H9 (cell line): ENCODE results near the gene SAC3D1. TPM values are rescaled to one million over a fixed set of nuclear protein-coding genes. Genes with fewer than 3 reads are reported as not detected.
"Not testable (repeated sequence)": the region's sequence is repeated elsewhere in the genome, so short reads cannot be mapped to it uniquely, and the experiment has no call there.

ENCODE experiments used
- DNase-seq: peaks from one replicate; pipeline ENCODE4 v3.0.0-alpha.2; 2017
- H2AFZ ChIP-seq: one replicate; pipeline ENCODE4 v1.6.1; 2013; ENCODE audit warnings: mild to moderate bottlenecking, low read length, control low read depth, moderate library complexity
- H2AK5ac ChIP-seq: 2 replicates; pipeline ENCODE4 v1.6.1; 2013; ENCODE audit warnings: low read length, control low read depth, mixed read lengths; ENCODE audit not compliant: insufficient read length
- H2BK120ac ChIP-seq: one replicate; pipeline ENCODE4 v1.6.1; 2013; ENCODE audit warnings: low read depth, mild to moderate bottlenecking, low read length, control low read depth, inconsistent platforms; ENCODE audit not compliant: poor library complexity, severe bottlenecking
- H2BK12ac ChIP-seq: 2 replicates; pipeline ENCODE4 v1.6.1; 2013; ENCODE audit warnings: low read length, control low read depth, mixed read lengths, low read depth; ENCODE audit not compliant: insufficient read length
- H2BK15ac ChIP-seq: 2 replicates; pipeline ENCODE4 v1.6.1; 2013; ENCODE audit warnings: low read depth, low read length, control low read depth
- H2BK20ac ChIP-seq: one replicate; pipeline ENCODE4 v1.6.1; 2013; ENCODE audit warnings: low read depth, mild to moderate bottlenecking, low read length, control low read depth, inconsistent platforms; ENCODE audit not compliant: poor library complexity, severe bottlenecking
- H2BK5ac ChIP-seq: 2 replicates; pipeline ENCODE4 v1.6.1; 2013; ENCODE audit warnings: low read length, control low read depth, mixed read lengths; ENCODE audit not compliant: insufficient read length
- H3K14ac ChIP-seq: 2 replicates; pipeline ENCODE4 v1.6.1; 2013; ENCODE audit warnings: low read length, control low read depth; ENCODE audit not compliant: insufficient read depth
- H3K18ac ChIP-seq: 2 replicates; pipeline ENCODE4 v1.6.1; 2013; ENCODE audit warnings: low read depth, mild to moderate bottlenecking, mixed read lengths, low read length, control low read depth; ENCODE audit not compliant: insufficient read length
- H3K23ac ChIP-seq: 2 replicates; pipeline ENCODE4 v1.6.1; 2013; ENCODE audit warnings: low read length, control low read depth, mixed read lengths, low read depth; ENCODE audit not compliant: insufficient read length
- H3K23me2 ChIP-seq: 2 replicates; pipeline ENCODE4 v1.6.1; 2013; ENCODE audit warnings: low read depth, mild to moderate bottlenecking, mixed read lengths, low read length, control low read depth; ENCODE audit not compliant: insufficient read length, poor library complexity, severe bottlenecking
- H3K27ac ChIP-seq: 2 replicates; pipeline ENCODE4 v1.5.1; 2013; ENCODE audit warnings: low read length, control low read depth, mixed read lengths, low read depth; ENCODE audit not compliant: insufficient read length
- H3K27me3 ChIP-seq: 2 replicates; pipeline ENCODE4 v1.6.1; 2013; ENCODE audit warnings: low read length, control low read depth, inconsistent platforms; ENCODE audit not compliant: insufficient read depth
- H3K4ac ChIP-seq: 2 replicates; pipeline ENCODE4 v1.6.1; 2013; ENCODE audit warnings: low read depth, mild to moderate bottlenecking, control low read depth, inconsistent platforms, low read length, moderate library complexity
- H3K4me1 ChIP-seq: 2 replicates; pipeline ENCODE4 v1.6.1; 2013; ENCODE audit warnings: low read length, control low read depth, inconsistent platforms; ENCODE audit not compliant: insufficient read depth
- H3K4me2 ChIP-seq: 2 replicates; pipeline ENCODE4 v1.6.1; 2013; ENCODE audit warnings: low read length, control low read depth, mixed read lengths; ENCODE audit not compliant: insufficient read length, insufficient read depth
- H3K56ac ChIP-seq: 2 replicates; pipeline ENCODE4 v1.6.1; 2013; ENCODE audit warnings: low read depth, mild to moderate bottlenecking, mixed read lengths, low read length, control low read depth; ENCODE audit not compliant: insufficient read length
- H3K79me1 ChIP-seq: 2 replicates; pipeline ENCODE4 v1.6.1; 2013; ENCODE audit warnings: low read depth, mild to moderate bottlenecking, moderate library complexity, low read length, control low read depth, inconsistent platforms; ENCODE audit not compliant: insufficient read depth, poor library complexity, severe bottlenecking
- H3K79me2 ChIP-seq: 2 replicates; pipeline ENCODE4 v1.6.1; 2013; ENCODE audit warnings: low read length, control low read depth, inconsistent platforms; ENCODE audit not compliant: insufficient read depth
- H3K9ac ChIP-seq: 2 replicates; pipeline ENCODE4 v1.6.1; 2013; ENCODE audit warnings: low read length, control low read depth, mixed read lengths; ENCODE audit not compliant: insufficient read length; ENCODE audit errors: extremely low read depth
- H3K9me3 ChIP-seq: one replicate; pipeline ENCODE4 v1.6.1; 2013; ENCODE audit warnings: low read depth, low read length, inconsistent platforms; ENCODE audit not compliant: control insufficient read depth
- H3T11ph ChIP-seq: one replicate; pipeline ENCODE4 v1.6.1; 2013; ENCODE audit warnings: mild to moderate bottlenecking, low read length, control low read depth, inconsistent platforms
- H4K20me1 ChIP-seq: one replicate; pipeline ENCODE4 v1.6.1; 2013; ENCODE audit not compliant: control insufficient read depth, insufficient read length, insufficient read depth
- H4K5ac ChIP-seq: 2 replicates; pipeline ENCODE4 v1.6.1; 2013; ENCODE audit warnings: low read depth, mild to moderate bottlenecking, mixed read lengths, low read length, control low read depth; ENCODE audit not compliant: insufficient read length
- H4K8ac ChIP-seq: replicated peaks from 2 replicates; pipeline ENCODE4 v1.6.1; 2013; ENCODE audit warnings: low read length, control low read depth, mixed read lengths, low read depth; ENCODE audit not compliant: insufficient read length
- H4K91ac ChIP-seq: 2 replicates; pipeline ENCODE4 v1.6.1; 2013; ENCODE audit warnings: low read depth, mild to moderate bottlenecking, moderate library complexity, mixed read lengths, low read length, control low read depth; ENCODE audit not compliant: insufficient read length
- H3K27ac Mint-ChIP-seq, 3 experiments: 2 replicates in 2 of 3; 3 replicates in 1 of 3; pipeline ENCODE4 v1.8.0; 2020 to 2021; ENCODE audit warnings: mixed read lengths in 3 of 3, mild to moderate bottlenecking in 1 of 3, moderate library complexity in 1 of 3
- H3K27me3 Mint-ChIP-seq: 2 replicates; pipeline ENCODE4 v1.8.0; 2021; ENCODE audit warnings: low read depth, mild to moderate bottlenecking, moderate library complexity, mixed read lengths
- H3K36me3 Mint-ChIP-seq, 3 experiments: 2 replicates in 2 of 3; 3 replicates in 1 of 3; pipeline ENCODE4 v1.8.0; 2020 to 2021; ENCODE audit warnings: low read depth in 3 of 3, mixed read lengths in 3 of 3; ENCODE audit not compliant: insufficient read depth in 1 of 3
- H3K4me1 Mint-ChIP-seq, 2 experiments: 2 replicates each; pipeline ENCODE4 v1.8.0; 2020; ENCODE audit warnings: mixed read lengths in 2 of 2
- H3K4me3 Mint-ChIP-seq, 2 experiments: 2 replicates in 1 of 2; 3 replicates in 1 of 2; pipeline ENCODE4 v1.8.0; 2020 to 2021; ENCODE audit warnings: mild to moderate bottlenecking in 2 of 2, mixed read lengths in 2 of 2, moderate library complexity in 1 of 2
- H3K9me3 Mint-ChIP-seq, 2 experiments: 2 replicates in 1 of 2; 3 replicates in 1 of 2; pipeline ENCODE4 v1.8.0; 2020; ENCODE audit warnings: mild to moderate bottlenecking in 2 of 2, mixed read lengths in 2 of 2, moderate library complexity in 1 of 2
- CTCF ChIP-seq: fragments of 200-600 bp; sonication (generic); conservative IDR thresholded peaks from 3 replicates; pipeline ENCODE4 v1.8.0; 2021; ENCODE audit warnings: antibody characterized with exemption, mild to moderate bottlenecking
- WGBS: extraction: QIAGEN DNeasy Blood & Tissue Kit; methylation state at CpG from one replicate; pipeline ENCODE4 v1.1.7; 2013; ENCODE audit warnings: missing lambda C conversion rate, low lambda C conversion rate, mixed read lengths; ENCODE audit not compliant: insufficient read length; ENCODE audit errors: extremely low coverage; 5-methylcytosine and 5-hydroxymethylcytosine counted together
- total RNA-seq: library from RNA; stranded (reverse); gene quantifications from 2 replicates; pipeline ENCODE4 v1.2.1, GENCODE V29; 2021

Gene SAC3D1
- total RNA-seq, 1 experiment from 2014 or later = 20.7 TPM

GRCh38 chr11:65003282-65003681 is 37.7 kb upstream of the SAC3D1 start:
- no peak overlapping the region for H2BK12ac ChIP-seq
- H3K79me2 ChIP-seq = no peaks in the 10 kb centered on the region
- H2BK20ac ChIP-seq = no peak overlapping the region
- H3K4me2 ChIP-seq = no peak overlapping the region
- WGBS = no CpG with 5 or more reads among the region's 7 CpGs
- no peak overlapping the region for H3T11ph ChIP-seq
- no peak overlapping the region for H2BK120ac ChIP-seq
- H3K18ac ChIP-seq = no peak overlapping the region
- no peak overlapping the region for H4K5ac ChIP-seq
- Mint-ChIP-seq H3K27me3 (peaks cover 1% of the 10 kb centered on the region; the same call in 1 of the 2 replicates), H3K4me1 (peaks cover 3 to 4% of the 10 kb centered on the region in 2 experiments), H3K4me3 (no peak overlapping the region), H3K27ac (0 out of 7 replicates have a peak overlapping the region, but pooled peaks of 1 of the 3 experiments have one; percentile 40), H3K9me3 (no peaks in the 10 kb centered on the region), H3K36me3 (no peaks in the 10 kb centered on the region)
- H3K23ac ChIP-seq = no peak overlapping the region
- H3K4me1 ChIP-seq = no peaks in the 10 kb centered on the region
- no peaks in the 10 kb centered on the region for H4K20me1 ChIP-seq
- H2AFZ ChIP-seq = no peak overlapping the region
- no peak overlapping the region for H3K14ac ChIP-seq
- TF ChIP-seq CTCF = no peak
- no peaks in the 10 kb centered on the region for H3K9me3 ChIP-seq
- no peak overlapping the region for H3K9ac ChIP-seq
- H2BK15ac ChIP-seq = no peak overlapping the region
- H3K27me3 ChIP-seq = no peaks in the 10 kb centered on the region
- no peaks in the 10 kb centered on the region for H3K79me1 ChIP-seq
- H3K27ac ChIP-seq = no peak overlapping the region
- H4K91ac ChIP-seq = no peak overlapping the region
- peak; percentile 44 for DNase-seq
- H2AK5ac ChIP-seq = no peak overlapping the region
- no peak overlapping the region for H2BK5ac ChIP-seq
- no peak overlapping the region for H3K56ac ChIP-seq
- H4K8ac ChIP-seq = no peak overlapping the region
- H3K4ac ChIP-seq = no peak overlapping the region
- H3K23me2 ChIP-seq = no peaks in the 10 kb centered on the region

DNA sequence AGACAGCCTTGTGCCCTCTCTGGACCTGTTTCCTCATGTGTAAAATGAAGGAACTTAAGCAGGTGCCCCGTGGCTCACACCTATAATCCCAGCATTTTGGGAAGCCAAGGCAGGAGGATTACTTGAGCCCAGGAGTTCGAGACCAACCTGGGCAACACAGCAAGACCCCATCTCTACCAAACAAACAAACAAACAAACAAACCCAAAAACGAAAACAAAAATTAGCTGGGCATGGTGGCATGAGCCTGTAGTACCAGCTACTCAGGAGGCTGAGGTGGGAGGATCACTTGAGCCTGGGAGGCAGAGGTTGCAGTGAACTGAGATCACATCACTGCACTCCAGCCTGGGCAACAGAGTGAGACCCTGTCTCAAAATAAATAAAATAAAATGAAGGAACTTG is 37.0 kb upstream of the SAC3D1 start:
- not testable (repeated sequence) for H3K9me3 Mint-ChIP-seq

More for the DNA sequence above, 37.0 kb upstream of the SAC3D1 start:
- H3K4me3 Mint-ChIP-seq, H3K9me3 ChIP-seq, H3K27ac ChIP-seq, H3K9ac ChIP-seq, H3K23me2 ChIP-seq, H2BK5ac ChIP-seq, H3K4me1 Mint-ChIP-seq, H2BK20ac ChIP-seq, H3K36me3 Mint-ChIP-seq, H3K18ac ChIP-seq, H3K4me1 ChIP-seq, H3K27me3 ChIP-seq, H4K8ac ChIP-seq, H3K23ac ChIP-seq, H3K27me3 Mint-ChIP-seq, H4K20me1 ChIP-seq, H4K91ac ChIP-seq, H3K79me2 ChIP-seq, H2AFZ ChIP-seq, H4K5ac ChIP-seq, H3K4ac ChIP-seq, H2BK15ac ChIP-seq, H2BK12ac ChIP-seq, H3K56ac ChIP-seq, H3K27ac Mint-ChIP-seq, H3K14ac ChIP-seq, H2BK120ac ChIP-seq, H3K4me2 ChIP-seq, H3K79me1 ChIP-seq, H2AK5ac ChIP-seq, H3T11ph ChIP-seq, DNase-seq: not testable (repeated sequence)
- WGBS = no CpG with 5 or more reads among the region's 3 CpGs
